ENCODE data around the gene MST1R. TPM values are rescaled to one million over a fixed set of nuclear protein-coding genes. Genes with fewer than 3 reads are reported as not detected.

MST1R gene
- total RNA-seq, 2 experiments from 2014 or later, result 0.55 to 0.89 TPM

DNA sequence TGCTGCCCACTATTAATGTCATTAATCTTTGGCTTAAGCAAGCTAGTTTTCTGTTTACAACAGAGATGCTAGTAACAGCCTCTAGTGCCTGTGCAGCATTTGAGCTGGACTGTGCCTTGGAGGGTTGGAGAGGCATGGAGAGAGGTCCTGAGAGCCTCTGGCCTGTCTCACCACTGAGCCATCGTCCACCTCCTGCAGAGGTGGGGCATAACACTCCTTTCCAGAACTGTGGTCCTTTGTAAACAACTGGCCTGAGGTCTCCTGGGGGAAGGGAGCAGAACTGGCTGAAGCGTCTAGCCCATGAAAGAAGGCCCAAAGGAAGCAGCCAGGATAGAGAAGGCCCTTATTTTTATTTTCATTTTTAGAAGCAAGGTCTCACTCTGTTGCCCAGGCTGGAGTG is 24.0 kb downstream of the MST1R start:
- Histone ChIP-seq H3K36me3 (ENCODE audit: insufficient read depth, low read length) (no peaks in the 10 kb centered on the region), H3K4me1 (ENCODE audit: insufficient read depth, low read length) (no peaks in the 10 kb centered on the region), H3K9me3 (ENCODE audit: control insufficient read depth in 1 of 2, insufficient read depth in 1 of 2, low read length in 2 of 2) (no peaks in the 10 kb centered on the region), H3K27ac (ENCODE audit: low read depth in 1 of 2, low read length in 2 of 2) (no peak overlapping the region), H3K27me3 (ENCODE audit: control insufficient read depth in 1 of 2, insufficient read depth in 2 of 2, low read length in 2 of 2) (no peaks in the 10 kb centered on the region), H3K4me3 (ENCODE audit: low read length) (no peak overlapping the region)
- no peak overlapping the region for H3K4me3 Mint-ChIP-seq
- H3K9me3 Mint-ChIP-seq, result no peaks in the 10 kb centered on the region
- H3K4me1 Mint-ChIP-seq (ENCODE audit: low read depth), result no peaks in the 10 kb centered on the region
- ATAC-seq (ENCODE audit: poor library complexity) (no peak), DNase-seq (no peak)
- H3K36me3 Mint-ChIP-seq (ENCODE audit: low read depth), result no peaks in the 10 kb centered on the region
- intact Hi-C loops (cut with DNase I, micrococcal nuclease), result no loop called here
- TF ChIP-seq CTCF (IDR thresholded peaks at IDR 0.05), result no peak
- H3K27me3 Mint-ChIP-seq, result no peaks in the 10 kb centered on the region
- H3K27ac Mint-ChIP-seq, result no peak overlapping the region
- ChIA-PET CTCF (interaction anchor here (0.6 kb wide), 1 partner anchor 69 kb away, joined by 3 read pairs; no protein-coding TSS in a partner anchor), POLR2A (no interaction called here)

DNA sequence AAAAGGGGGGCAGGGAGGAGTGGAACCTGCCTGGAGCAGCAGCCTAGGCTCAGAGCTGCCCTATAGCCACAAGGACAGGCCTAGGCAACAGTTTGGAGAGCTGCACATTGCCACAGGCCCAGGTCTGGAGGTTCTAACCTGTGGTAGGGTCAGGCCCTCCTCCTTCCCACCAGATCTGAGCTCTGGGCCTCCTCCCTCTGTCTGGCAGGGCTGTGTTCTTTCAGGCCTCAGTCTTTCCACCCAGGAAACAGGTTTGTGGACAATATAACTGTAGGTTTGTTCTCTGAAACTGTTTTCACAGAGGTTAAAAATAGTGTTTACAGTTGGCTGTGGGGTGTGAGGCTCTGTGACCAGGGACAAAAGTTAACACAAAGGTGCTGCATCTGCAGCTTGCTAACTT is 25.0 kb downstream of the MST1R start:
- intact Hi-C loops (cut with DNase I, micrococcal nuclease), result no loop called here

DNA sequence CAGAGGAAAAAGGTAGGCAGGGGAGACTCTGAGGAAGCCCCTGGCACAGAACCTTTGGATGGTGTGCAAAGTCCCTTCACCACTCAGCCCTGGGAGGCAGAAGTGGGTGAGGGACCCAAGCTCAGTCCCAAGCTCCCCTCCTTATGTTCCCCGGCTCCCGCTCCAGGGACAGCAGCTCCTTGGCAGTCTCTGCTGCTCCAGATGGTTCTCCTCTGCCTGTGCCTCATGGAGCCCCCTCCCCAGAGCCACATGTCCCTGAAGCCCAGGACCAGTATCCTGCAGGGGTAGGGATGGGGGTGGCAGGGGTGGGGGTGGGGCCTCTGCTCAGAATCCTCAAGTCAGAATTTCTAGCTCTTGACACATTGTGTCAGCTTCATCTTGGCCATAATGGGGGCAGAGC is 26.0 kb downstream of the MST1R start:
- no peak for TF ChIP-seq CTCF (IDR thresholded peaks at IDR 0.05)
- no peaks in the 10 kb centered on the region for H3K36me3 Mint-ChIP-seq (ENCODE audit: low read depth)
- no peaks in the 10 kb centered on the region for H3K9me3 Mint-ChIP-seq
- intact Hi-C loops (cut with DNase I, micrococcal nuclease), result no loop called here
- H3K27me3 Mint-ChIP-seq, result no peaks in the 10 kb centered on the region
- POLR2A ChIA-PET, result no interaction called here
- H3K27ac ChIP-seq (ENCODE audit: low read depth in 1 of 2, low read length in 2 of 2), result no peak overlapping the region
- no peak overlapping the region for H3K4me3 ChIP-seq (ENCODE audit: low read length)
- no peak overlapping the region for H3K4me3 Mint-ChIP-seq
- no peaks in the 10 kb centered on the region for H3K4me1 Mint-ChIP-seq (ENCODE audit: low read depth)
- no peaks in the 10 kb centered on the region for H3K36me3 ChIP-seq (ENCODE audit: insufficient read depth, low read length)
- no peaks in the 10 kb centered on the region for H3K9me3 ChIP-seq (ENCODE audit: control insufficient read depth in 1 of 2, insufficient read depth in 1 of 2, low read length in 2 of 2)
- ATAC-seq (ENCODE audit: poor library complexity) (no peak), DNase-seq (no peak)
- CTCF ChIA-PET, result no interaction called here
- peaks cover 8% of the 10 kb centered on the region for H3K4me1 ChIP-seq (ENCODE audit: insufficient read depth, low read length)
- H3K27ac Mint-ChIP-seq, result no peak overlapping the region
- no peaks in the 10 kb centered on the region for H3K27me3 ChIP-seq (ENCODE audit: control insufficient read depth in 1 of 2, insufficient read depth in 2 of 2, low read length in 2 of 2)

More for the DNA sequence above, 25.0 kb downstream of the MST1R start:
- Mint-ChIP-seq H3K27me3 (no peaks in the 10 kb centered on the region), H3K4me1 (ENCODE audit: low read depth) (no peaks in the 10 kb centered on the region), H3K4me3 (no peak overlapping the region), H3K36me3 (ENCODE audit: low read depth) (no peaks in the 10 kb centered on the region), H3K9me3 (no peaks in the 10 kb centered on the region), H3K27ac (no peak overlapping the region)
- ChIA-PET POLR2A (no interaction called here), CTCF (no interaction called here)
- Histone ChIP-seq H3K27me3 (ENCODE audit: control insufficient read depth in 1 of 2, insufficient read depth in 2 of 2, low read length in 2 of 2) (no peaks in the 10 kb centered on the region), H3K4me1 (ENCODE audit: insufficient read depth, low read length) (no peaks in the 10 kb centered on the region), H3K9me3 (ENCODE audit: control insufficient read depth in 1 of 2, insufficient read depth in 1 of 2, low read length in 2 of 2) (no peaks in the 10 kb centered on the region), H3K4me3 (ENCODE audit: low read length) (no peak overlapping the region), H3K36me3 (ENCODE audit: insufficient read depth, low read length) (no peaks in the 10 kb centered on the region), H3K27ac (ENCODE audit: low read depth in 1 of 2, low read length in 2 of 2) (no peak overlapping the region)
- TF ChIP-seq CTCF (IDR thresholded peaks at IDR 0.05), result no peak
- DNase-seq, result no peak
- no peak for ATAC-seq (ENCODE audit: poor library complexity)
